HepG2 (cell line): ENCODE measurements around the gene FOXA1. TPM values are rescaled to one million over a fixed set of nuclear protein-coding genes. Genes with fewer than 3 reads are reported as not detected.

ENCODE experiments used
- ELF3 ChIP-seq: IDR thresholded peaks from 2 replicates; pipeline ENCODE4 v1.6.1; 2016; ENCODE audit warnings: missing genetic modification reagents, missing compliant biosample characterization
- GLI4 ChIP-seq: sonication (generic); formaldehyde crosslinking; IDR thresholded peaks from 2 replicates; pipeline ENCODE4 v1.5.1; 2020; ENCODE audit warnings: missing genetic modification reagents, mild to moderate bottlenecking, moderate library complexity, borderline replicate concordance
- HDAC1 ChIP-seq: sonication (generic); formaldehyde crosslinking; IDR thresholded peaks from 2 replicates; pipeline ENCODE4 v1.5.1; 2020; ENCODE audit warnings: mild to moderate bottlenecking, missing genetic modification reagents
- KLF15 ChIP-seq: sonication (generic); formaldehyde crosslinking; IDR thresholded peaks from 2 replicates; pipeline ENCODE4 v1.8.1; 2023; ENCODE audit warnings: borderline replicate concordance, mild to moderate bottlenecking, inconsistent platforms, missing genetic modification reagents, mixed read lengths
- PAF1 ChIP-seq: IDR thresholded peaks from 2 replicates; pipeline ENCODE4 v1.6.1; 2016; ENCODE audit warnings: missing genetic modification reagents, missing compliant biosample characterization
- PCBP1 ChIP-seq: fragments of 200-400 bp; formaldehyde crosslinking; IDR thresholded peaks from 2 replicates; pipeline ENCODE4 v1.6.1; 2017; ENCODE audit warnings: mild to moderate bottlenecking, low read depth, low read length, borderline replicate concordance
- PTBP1 ChIP-seq: fragments of 200-400 bp; formaldehyde crosslinking; IDR thresholded peaks from 2 replicates; pipeline ENCODE4 v1.6.1; 2018; ENCODE audit warnings: low read length, low read depth; ENCODE audit not compliant: poor library complexity, severe bottlenecking
- RFX5 ChIP-seq: IDR thresholded peaks from 2 replicates; pipeline ENCODE4 v1.6.1; 2011; ENCODE audit warnings: low read depth, low read length, improper control_type of control experiment
- RNF2 ChIP-seq: fragments of 450-650 bp; conservative IDR thresholded peaks from 2 replicates; pipeline ENCODE4 v1.6.1; 2016; ENCODE audit warnings: low read depth
- SOX6 ChIP-seq, 2 experiments: fragments of 450-650 bp in 1 of 2; sonication (generic) in 1 of 2; formaldehyde crosslinking in 1 of 2; IDR thresholded peaks; 2 replicates each; pipeline versions ENCODE4 v1.4.0 to v1.6.1; 2017 to 2020; ENCODE audit warnings: antibody characterized with exemption in 1 of 2, mild to moderate bottlenecking in 1 of 2, missing genetic modification reagents in 1 of 2
- XBP1 ChIP-seq: sonication (generic); formaldehyde crosslinking; IDR thresholded peaks from 2 replicates; pipeline ENCODE4 v1.5.0; 2020; ENCODE audit warnings: missing genetic modification reagents
- ZNF101 ChIP-seq: sonication (generic); formaldehyde crosslinking; IDR thresholded peaks from 2 replicates; pipeline ENCODE4 v1.4.0; 2020; ENCODE audit warnings: mild to moderate bottlenecking, low read depth, missing genetic modification reagents, borderline replicate concordance
- ZNF225 ChIP-seq: sonication (generic); formaldehyde crosslinking; IDR thresholded peaks from 2 replicates; pipeline ENCODE4 v1.4.0; 2020; ENCODE audit warnings: mild to moderate bottlenecking, missing genetic modification reagents
- ZNF230 ChIP-seq: sonication (generic); formaldehyde crosslinking; IDR thresholded peaks from 2 replicates; pipeline ENCODE4 v1.4.0; 2020; ENCODE audit warnings: mild to moderate bottlenecking, missing genetic modification reagents
- ZNF652 ChIP-seq: IDR thresholded peaks from 2 replicates; pipeline ENCODE4 v1.6.1; 2016; ENCODE audit warnings: low read depth, borderline replicate concordance
- ZNF790 ChIP-seq: sonication (generic); formaldehyde crosslinking; IDR thresholded peaks from 2 replicates; pipeline ENCODE4 v1.8.0; 2022; ENCODE audit warnings: missing genetic modification reagents, mild to moderate bottlenecking, borderline replicate concordance
- ZNF883 ChIP-seq: sonication (generic); formaldehyde crosslinking; IDR thresholded peaks from 2 replicates; pipeline ENCODE4 v1.5.1; 2020; ENCODE audit warnings: mild to moderate bottlenecking, missing genetic modification reagents; ENCODE audit errors: not compliant biosample characterization
- polyA plus RNA-seq, 8 experiments: library from polyadenylated mRNA; depleted of rRNA in 3 of 8; stranded (reverse) in 7 of 8; unstranded in 1 of 8; fragments of >200 nt; fragmentation: Illumina TruSeq in 4 of 8; extraction: Trizol in 4 of 8; gene quantifications; 2 replicates each; pipeline versions ENCODE4 v1.2.1 to v1.2.3, GENCODE V29; 2011 to 2016; ENCODE audit warnings: low read depth in 4 of 8, missing spikeins in 1 of 8, mixed read lengths in 1 of 8; ENCODE audit not compliant: insufficient read depth in 1 of 8
- total RNA-seq, 5 experiments: library from RNA; depleted of rRNA; stranded (reverse); fragments of >200 nt; fragmentation: Illumina TruSeq; extraction: Trizol; gene quantifications; 2 replicates each; pipeline ENCODE4 v1.2.3, GENCODE V29; 2016; ENCODE audit warnings: low read depth in 1 of 5
- TF ChIP-seq, protein P1 (sequence below), 2 experiments: sonication (generic) in 1 of 2; formaldehyde crosslinking in 1 of 2; IDR thresholded peaks; 2 replicates each; pipeline versions ENCODE4 v1.6.1 to v1.9.0; 2014 to 2022; ENCODE audit warnings: antibody characterized with exemption in 1 of 2, borderline replicate concordance in 1 of 2, inconsistent platforms in 1 of 2, low read depth in 1 of 2, missing genetic modification reagents in 1 of 2
- TF ChIP-seq, protein P2 (sequence below): sonication (generic); formaldehyde crosslinking; IDR thresholded peaks from 2 replicates; pipeline ENCODE4 v1.4.0; 2020; ENCODE audit warnings: mild to moderate bottlenecking, missing genetic modification reagents
- TF ChIP-seq, protein P3 (sequence below): sonication (generic); formaldehyde crosslinking; IDR thresholded peaks from 2 replicates; pipeline ENCODE4 v1.4.0; 2020; ENCODE audit warnings: missing genetic modification reagents, borderline replicate concordance

FOXA1 gene
- total and polyA plus RNA-seq, 2 of the 13 experiments (the other 11 are each of a cell fraction or from before 2014, with no cell fraction given), result 43.4 to 58.6 TPM

DNA sequence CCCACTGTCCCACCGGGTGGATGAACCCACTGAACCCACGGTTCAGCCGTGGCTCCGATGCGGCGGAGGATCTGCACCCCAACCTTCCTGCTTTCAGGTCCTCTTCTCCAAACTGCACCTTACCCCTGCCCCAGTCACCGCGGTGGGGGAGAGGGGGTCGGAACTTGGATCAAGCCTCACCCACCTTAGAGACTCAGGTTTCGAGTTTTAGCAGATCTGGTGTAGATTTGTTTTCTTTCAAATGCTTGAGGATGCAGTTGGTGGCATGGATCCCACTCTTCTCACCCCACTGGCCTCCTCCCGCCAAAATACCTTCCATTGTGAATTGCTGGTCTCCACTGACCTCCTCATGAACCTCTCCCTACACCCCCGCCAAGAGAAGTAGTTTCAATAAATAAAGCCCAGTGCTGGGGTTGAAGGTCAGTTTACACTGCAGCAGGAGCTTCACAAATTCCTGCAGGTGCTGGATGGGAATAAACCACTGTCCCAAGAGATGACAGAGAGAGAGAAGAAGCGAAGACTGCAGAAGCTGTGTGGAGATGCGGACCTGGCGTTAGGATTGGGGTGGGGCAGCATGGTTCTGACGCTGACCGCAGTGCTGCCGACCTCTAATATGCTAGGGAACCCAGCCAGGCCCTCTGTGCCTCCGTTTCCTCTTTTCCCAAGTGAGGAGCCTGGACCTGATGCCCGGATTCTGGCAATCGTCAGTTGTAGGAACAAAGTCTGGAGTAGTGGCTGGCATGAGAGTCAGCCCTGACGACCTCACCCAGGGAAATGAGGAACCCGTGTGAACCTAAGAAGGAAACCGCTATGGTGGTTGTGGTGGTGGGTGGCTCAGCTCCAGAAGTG, 7.8 kb upstream of the FOXA1 start (continued):
- TF ChIP-seq, protein P1, sequence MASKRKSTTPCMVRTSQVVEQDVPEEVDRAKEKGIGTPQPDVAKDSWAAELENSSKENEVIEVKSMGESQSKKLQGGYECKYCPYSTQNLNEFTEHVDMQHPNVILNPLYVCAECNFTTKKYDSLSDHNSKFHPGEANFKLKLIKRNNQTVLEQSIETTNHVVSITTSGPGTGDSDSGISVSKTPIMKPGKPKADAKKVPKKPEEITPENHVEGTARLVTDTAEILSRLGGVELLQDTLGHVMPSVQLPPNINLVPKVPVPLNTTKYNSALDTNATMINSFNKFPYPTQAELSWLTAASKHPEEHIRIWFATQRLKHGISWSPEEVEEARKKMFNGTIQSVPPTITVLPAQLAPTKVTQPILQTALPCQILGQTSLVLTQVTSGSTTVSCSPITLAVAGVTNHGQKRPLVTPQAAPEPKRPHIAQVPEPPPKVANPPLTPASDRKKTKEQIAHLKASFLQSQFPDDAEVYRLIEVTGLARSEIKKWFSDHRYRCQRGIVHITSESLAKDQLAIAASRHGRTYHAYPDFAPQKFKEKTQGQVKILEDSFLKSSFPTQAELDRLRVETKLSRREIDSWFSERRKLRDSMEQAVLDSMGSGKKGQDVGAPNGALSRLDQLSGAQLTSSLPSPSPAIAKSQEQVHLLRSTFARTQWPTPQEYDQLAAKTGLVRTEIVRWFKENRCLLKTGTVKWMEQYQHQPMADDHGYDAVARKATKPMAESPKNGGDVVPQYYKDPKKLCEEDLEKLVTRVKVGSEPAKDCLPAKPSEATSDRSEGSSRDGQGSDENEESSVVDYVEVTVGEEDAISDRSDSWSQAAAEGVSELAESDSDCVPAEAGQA (IDR thresholded peaks at IDR 0.05; ENCODE audit: low read depth), result no peak
- TF ChIP-seq, protein P1 (CRISPR knock-in tag; IDR thresholded peaks at IDR 0.05; ENCODE audit: borderline replicate concordance), result no peak
- TF ChIP-seq ZNF225 (CRISPR knock-in tag), result no peak; the same call in 1 of the 2 replicates
- TF ChIP-seq ZNF883 (CRISPR knock-in tag), result peak; percentile 84
- no peak for TF ChIP-seq RNF2
- peak; percentile 87; the same call in 1 of the 2 replicates for TF ChIP-seq HDAC1 (CRISPR knock-in tag)
- no peak for TF ChIP-seq SOX6 (IDR thresholded peaks at IDR 0.05)
- peak; percentile 86 for TF ChIP-seq SOX6 (CRISPR knock-in tag; IDR thresholded peaks at IDR 0.05)
- TF ChIP-seq, protein P2, sequence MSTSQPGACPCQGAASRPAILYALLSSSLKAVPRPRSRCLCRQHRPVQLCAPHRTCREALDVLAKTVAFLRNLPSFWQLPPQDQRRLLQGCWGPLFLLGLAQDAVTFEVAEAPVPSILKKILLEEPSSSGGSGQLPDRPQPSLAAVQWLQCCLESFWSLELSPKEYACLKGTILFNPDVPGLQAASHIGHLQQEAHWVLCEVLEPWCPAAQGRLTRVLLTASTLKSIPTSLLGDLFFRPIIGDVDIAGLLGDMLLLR (CRISPR knock-in tag), result peak; percentile 63; the same call in 1 of the 2 replicates
- TF ChIP-seq KLF15 (CRISPR knock-in tag), result no peak
- no peak for TF ChIP-seq ZNF790
- peak; percentile 90; the same call in 1 of the 2 replicates for TF ChIP-seq GLI4
- TF ChIP-seq PCBP1, result no peak
- TF ChIP-seq ZNF230, result no peak
- no peak for TF ChIP-seq ZNF652 (CRISPR knock-in tag)
- peak; percentile 78 for TF ChIP-seq ELF3 (CRISPR knock-in tag)
- TF ChIP-seq, protein P3, sequence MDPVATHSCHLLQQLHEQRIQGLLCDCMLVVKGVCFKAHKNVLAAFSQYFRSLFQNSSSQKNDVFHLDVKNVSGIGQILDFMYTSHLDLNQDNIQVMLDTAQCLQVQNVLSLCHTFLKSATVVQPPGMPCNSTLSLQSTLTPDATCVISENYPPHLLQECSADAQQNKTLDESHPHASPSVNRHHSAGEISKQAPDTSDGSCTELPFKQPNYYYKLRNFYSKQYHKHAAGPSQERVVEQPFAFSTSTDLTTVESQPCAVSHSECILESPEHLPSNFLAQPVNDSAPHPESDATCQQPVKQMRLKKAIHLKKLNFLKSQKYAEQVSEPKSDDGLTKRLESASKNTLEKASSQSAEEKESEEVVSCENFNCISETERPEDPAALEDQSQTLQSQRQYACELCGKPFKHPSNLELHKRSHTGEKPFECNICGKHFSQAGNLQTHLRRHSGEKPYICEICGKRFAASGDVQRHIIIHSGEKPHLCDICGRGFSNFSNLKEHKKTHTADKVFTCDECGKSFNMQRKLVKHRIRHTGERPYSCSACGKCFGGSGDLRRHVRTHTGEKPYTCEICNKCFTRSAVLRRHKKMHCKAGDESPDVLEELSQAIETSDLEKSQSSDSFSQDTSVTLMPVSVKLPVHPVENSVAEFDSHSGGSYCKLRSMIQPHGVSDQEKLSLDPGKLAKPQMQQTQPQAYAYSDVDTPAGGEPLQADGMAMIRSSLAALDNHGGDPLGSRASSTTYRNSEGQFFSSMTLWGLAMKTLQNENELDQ (CRISPR knock-in tag), result no peak
- no peak for TF ChIP-seq ZNF101 (CRISPR knock-in tag)
- peak; percentile 29 for TF ChIP-seq PTBP1
- no peak for TF ChIP-seq RFX5
- TF ChIP-seq PAF1 (CRISPR knock-in tag), result no peak
- TF ChIP-seq XBP1 (CRISPR knock-in tag), result peak; percentile 74; the same call in 1 of the 2 replicates
